LNCaP clone FGC (cell line): ENCODE results near the gene SESN1.

Experiments used
- DNase-seq: peaks from one replicate; pipeline ENCODE4 v3.0.0-alpha.2; 2011; ENCODE audit warnings: low read depth
- H3K4me3 ChIP-seq: 2 replicates; pipeline ENCODE4 v1.5.1; 2011; ENCODE audit warnings: mild to moderate bottlenecking, low read depth, low read length, control low read depth
- CTCF ChIP-seq: IDR thresholded peaks from 2 replicates; pipeline ENCODE4 v1.5.1; 2012; ENCODE audit warnings: mild to moderate bottlenecking; ENCODE audit not compliant: control insufficient read depth, insufficient read depth; ENCODE audit errors: extremely low read depth

The SESN1 gene

GRCh38 chr6:109052018-109052651 lies 42.5 kb downstream of the SESN1 start:
- no peak for DNase-seq
- no peak overlapping the region for H3K4me3 ChIP-seq
- TF ChIP-seq CTCF: no peak

- TF ChIP-seq CTCF: no peak
These were observed 43.2 kb downstream of the SESN1 start for GRCh38 chr6:109051301-109052017.

GRCh38 chr6:109050447-109051102 lies 44.1 kb downstream of the SESN1 start:
- TF ChIP-seq CTCF: no peak
- DNase-seq: no peak
- H3K4me3 ChIP-seq: no peak overlapping the region

More at GRCh38 chr6:109051301-109052017, 43.2 kb downstream of the SESN1 start:
- DNase-seq: no peak
- no peak overlapping the region for H3K4me3 ChIP-seq

- no peak overlapping the region for H3K4me3 ChIP-seq
- DNase-seq: no peak
- no peak for TF ChIP-seq CTCF
These were observed 44.6 kb downstream of the SESN1 start for GRCh38 chr6:109050012-109050411.

GRCh38 chr6:109048670-109049415 lies 45.8 kb downstream of the SESN1 start:
- no peak for TF ChIP-seq CTCF
- DNase-seq: no peak

GRCh38 chr6:109048176-109048575 lies 46.5 kb downstream of the SESN1 start:
- DNase-seq: no peak
- no peak for TF ChIP-seq CTCF
- no peak overlapping the region for H3K4me3 ChIP-seq

More at GRCh38 chr6:109048670-109049415, 45.8 kb downstream of the SESN1 start:
- no peak overlapping the region for H3K4me3 ChIP-seq
